Right lobe of liver (tissue), 6 donors: ENCODE data around the gene PHF12. TPM values are rescaled to one million over a fixed set of nuclear protein-coding genes. Genes with fewer than 3 reads are reported as not detected.
A peak's percentile ranks its signal among the peaks of the same experiment; 100 is the strongest.

ENCODE experiments used
- ATAC-seq, 4 donors: fragments of 200-7000 bp; cut with Tn5 transposase; one replicate each; pipeline ENCODE4 v1.9.1; 2020; ENCODE audit warnings: mild to moderate bottlenecking in 4 of 4, moderate library complexity in 4 of 4
- DNase-seq, 3 donors: peaks; one replicate each; pipeline ENCODE4 v3.0.0-alpha.2; 2020
- H3K27ac ChIP-seq, 3 donors: fragments of 200-600 bp; one replicate each; pipeline ENCODE4 v1.8.0; 2022
- H3K27me3 ChIP-seq, 2 donors: fragments of 200-600 bp; one replicate each; pipeline ENCODE4 v1.8.0; 2022
- H3K36me3 ChIP-seq, 4 donors: fragments of 200-600 bp; sonication (generic) in 1 of 4; one replicate each; pipeline versions ENCODE4 v1.5.1 to v1.8.0; 2017 to 2022; ENCODE audit warnings: control low read depth in 1 of 4
- H3K4me1 ChIP-seq, 4 donors: fragments of 200-600 bp; sonication (generic) in 1 of 4; one replicate each; pipeline versions ENCODE4 v1.5.1 to v1.8.0; 2017 to 2022; ENCODE audit warnings: control low read depth in 1 of 4
- H3K4me3 ChIP-seq, 3 donors: fragments of 200-600 bp; one replicate each; pipeline ENCODE4 v1.8.0; 2022
- H3K9me3 ChIP-seq, 4 donors: fragments of 200-600 bp; sonication (generic) in 1 of 4; one replicate each; pipeline versions ENCODE4 v1.5.1 to v1.8.0; 2017 to 2022; ENCODE audit warnings: control low read depth in 1 of 4
- POLR2A ChIP-seq: fragments of 450-650 bp; IDR thresholded peaks from one replicate; pipeline ENCODE4 v1.6.1; 2017; ENCODE audit warnings: antibody characterized with exemption, mild to moderate bottlenecking
- WGBS: methylation state at CpG from one replicate; pipeline ENCODE4 v1.1.6; 2018; ENCODE audit warnings: low coverage, low lambda C conversion rate; ENCODE audit not compliant: insufficient coverage; ENCODE audit errors: missing lambda C conversion rate; 5-methylcytosine and 5-hydroxymethylcytosine counted together
- intact Hi-C, 2 donors: fragments of 100-400 bp; cut with DNase I; formaldehyde crosslinking; loops; one replicate each; pipeline versions ENCODE4 v1.11.2 to v1.14.1; 2022
- total RNA-seq, 6 experiments: library from RNA; depleted of rRNA in 2 of 6; stranded (reverse); fragments of >200 nt in 2 of 6; fragmentation: NEBNext Ultra II Directional in 3 of 6; extraction: Animal tissue kit (Norgen Biotek cat#: 25700) in 3 of 6; gene quantifications; one replicate each; pipeline versions ENCODE4 v1.1.0 to v1.2.4, GENCODE V29; 2016 to 2023
- TF ChIP-seq, protein P1 (sequence below), 4 donors: fragments of 200-600 bp in 3 of 4; fragments of 450-650 bp in 1 of 4; IDR thresholded peaks; one replicate each; pipeline versions ENCODE4 v1.5.1 to v1.8.0; 2016 to 2022; ENCODE audit warnings: antibody characterized with exemption in 4 of 4, mild to moderate bottlenecking in 2 of 4
- donor health status: DM: no; HTN: yes; CAD: no.
- donor health status: DM: no; HTN: no; CAD: no.
- donor health status: DM: no; HTN: no; CAD: no.
- donor health status: DM: no; HTN: yes; CAD: no.
- donor health status: DM: no; HTN: yes; CAD: no.

PHF12 gene
- total RNA-seq, 6 experiments from 2014 or later: 13.0 to 33.1 (median 17.4) TPM

DNA sequence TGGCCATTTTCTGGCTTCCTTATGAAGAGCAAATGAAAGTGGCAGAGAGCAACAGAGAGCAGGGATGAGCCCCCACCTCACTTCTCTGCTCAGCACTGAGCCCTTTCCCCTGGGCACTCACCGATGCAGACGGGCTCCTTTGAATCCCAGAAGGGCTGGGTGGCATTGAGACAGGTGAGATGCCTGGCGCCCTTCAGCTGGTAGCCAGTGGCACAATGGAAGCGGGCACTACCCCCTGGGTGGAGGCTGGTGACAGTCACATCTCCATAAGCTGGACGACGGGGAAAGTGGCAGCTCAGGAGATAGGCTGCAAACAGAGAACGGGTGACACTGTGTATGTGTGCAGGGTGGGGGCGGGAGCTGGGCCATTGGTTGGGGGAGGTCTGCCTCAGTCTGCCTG lies 12.5 kb upstream of the PHF12 start:
- H3K4me1 ChIP-seq: peaks cover 0 to 11% (median 0%) of the 10 kb centered on the region in 4 donors
- no peak overlapping the region for H3K27ac ChIP-seq
- no peak overlapping the region for H3K4me3 ChIP-seq
- TF ChIP-seq POLR2A: no peak
- TF ChIP-seq, protein P1, sequence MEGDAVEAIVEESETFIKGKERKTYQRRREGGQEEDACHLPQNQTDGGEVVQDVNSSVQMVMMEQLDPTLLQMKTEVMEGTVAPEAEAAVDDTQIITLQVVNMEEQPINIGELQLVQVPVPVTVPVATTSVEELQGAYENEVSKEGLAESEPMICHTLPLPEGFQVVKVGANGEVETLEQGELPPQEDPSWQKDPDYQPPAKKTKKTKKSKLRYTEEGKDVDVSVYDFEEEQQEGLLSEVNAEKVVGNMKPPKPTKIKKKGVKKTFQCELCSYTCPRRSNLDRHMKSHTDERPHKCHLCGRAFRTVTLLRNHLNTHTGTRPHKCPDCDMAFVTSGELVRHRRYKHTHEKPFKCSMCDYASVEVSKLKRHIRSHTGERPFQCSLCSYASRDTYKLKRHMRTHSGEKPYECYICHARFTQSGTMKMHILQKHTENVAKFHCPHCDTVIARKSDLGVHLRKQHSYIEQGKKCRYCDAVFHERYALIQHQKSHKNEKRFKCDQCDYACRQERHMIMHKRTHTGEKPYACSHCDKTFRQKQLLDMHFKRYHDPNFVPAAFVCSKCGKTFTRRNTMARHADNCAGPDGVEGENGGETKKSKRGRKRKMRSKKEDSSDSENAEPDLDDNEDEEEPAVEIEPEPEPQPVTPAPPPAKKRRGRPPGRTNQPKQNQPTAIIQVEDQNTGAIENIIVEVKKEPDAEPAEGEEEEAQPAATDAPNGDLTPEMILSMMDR (IDR thresholded peaks at IDR 0.05): no peak
- WGBS: 51% methylated on average over 5 of the region's 8 CpGs
- H3K36me3 ChIP-seq: no peaks in the 10 kb centered on the region
- no peaks in the 10 kb centered on the region for H3K9me3 ChIP-seq
- DNase-seq: peak in 1 of 3 donors; percentile 10
- H3K27me3 ChIP-seq: no peaks in the 10 kb centered on the region
- intact Hi-C loops: no loop called here
- no peak for ATAC-seq

GRCh38 chr17:28963055-28963611 lies 11.8 kb upstream of the PHF12 start:
- no peaks in the 10 kb centered on the region for H3K36me3 ChIP-seq
- intact Hi-C loops: no loop called here
- TF ChIP-seq, protein P1 (IDR thresholded peaks at IDR 0.05): no peak
- TF ChIP-seq POLR2A: no peak
- ATAC-seq (no peak), DNase-seq (peak in 1 of 3 donors; percentile 2)
- H3K4me3 ChIP-seq: no peak overlapping the region
- H3K27ac ChIP-seq: no peak overlapping the region
- H3K9me3 ChIP-seq: no peaks in the 10 kb centered on the region
- H3K27me3 ChIP-seq: no peaks in the 10 kb centered on the region
- peaks cover 0 to 5% (median 0%) of the 10 kb centered on the region in 4 donors for H3K4me1 ChIP-seq
- 31% methylated on average over 4 of the region's 6 CpGs for WGBS

GRCh38 chr17:28961391-28961790 lies 10.1 kb upstream of the PHF12 start:
- WGBS: 76% methylated on average over 6 of the region's 7 CpGs
- DNase-seq: no peak
- TF ChIP-seq POLR2A: no peak
- TF ChIP-seq, protein P1 (IDR thresholded peaks at IDR 0.05): no peak
- ATAC-seq: no peak
- no peaks in the 10 kb centered on the region for H3K9me3 ChIP-seq
- peaks cover 0 to 5% (median 0%) of the 10 kb centered on the region in 4 donors for H3K4me1 ChIP-seq
- no peaks in the 10 kb centered on the region for H3K27me3 ChIP-seq
- no peaks in the 10 kb centered on the region for H3K36me3 ChIP-seq
- intact Hi-C loops: no loop called here
- no peak overlapping the region for H3K27ac ChIP-seq
- no peak overlapping the region for H3K4me3 ChIP-seq

- no peak for DNase-seq
- no peaks in the 10 kb centered on the region for H3K36me3 ChIP-seq
- peaks cover 0 to 1% (median 0%) of the 10 kb centered on the region in 4 donors for H3K4me1 ChIP-seq
- ATAC-seq: no peak
- H3K9me3 ChIP-seq: no peaks in the 10 kb centered on the region
- H3K4me3 ChIP-seq: no peak overlapping the region
- intact Hi-C loops: no loop called here
- TF ChIP-seq POLR2A: no peak
- TF ChIP-seq, protein P1 (IDR thresholded peaks at IDR 0.05): no peak
- H3K27ac ChIP-seq: no peak overlapping the region
- no peaks in the 10 kb centered on the region for H3K27me3 ChIP-seq
- 78% methylated on average over 3 of the region's 18 CpGs for WGBS
These were observed 9.1 kb upstream of the PHF12 start for GRCh38 chr17:28960256-28961061.
